ENCODE data around the gene GNG10.

DNA sequence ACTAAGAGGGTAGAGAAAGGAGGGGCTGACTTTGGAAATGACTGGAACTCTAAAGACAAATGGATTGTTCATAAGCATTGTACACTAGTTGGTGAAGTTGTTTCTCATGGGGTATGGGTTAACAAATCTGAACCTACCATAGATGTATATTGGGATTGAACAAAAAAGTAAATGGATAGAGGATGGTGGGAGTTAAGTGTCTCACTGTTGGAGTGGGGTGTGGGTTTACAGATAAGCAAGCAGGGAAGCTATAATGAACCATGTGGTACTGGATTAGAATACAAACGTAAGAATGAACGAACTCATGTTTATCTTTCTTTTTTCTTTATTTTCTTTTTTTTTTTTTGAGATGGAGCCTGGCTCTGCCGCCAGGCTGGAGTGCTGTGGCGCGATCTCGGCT, 17.8 kb downstream of the GNG10 start:
- TF ChIP-seq, protein P1, sequence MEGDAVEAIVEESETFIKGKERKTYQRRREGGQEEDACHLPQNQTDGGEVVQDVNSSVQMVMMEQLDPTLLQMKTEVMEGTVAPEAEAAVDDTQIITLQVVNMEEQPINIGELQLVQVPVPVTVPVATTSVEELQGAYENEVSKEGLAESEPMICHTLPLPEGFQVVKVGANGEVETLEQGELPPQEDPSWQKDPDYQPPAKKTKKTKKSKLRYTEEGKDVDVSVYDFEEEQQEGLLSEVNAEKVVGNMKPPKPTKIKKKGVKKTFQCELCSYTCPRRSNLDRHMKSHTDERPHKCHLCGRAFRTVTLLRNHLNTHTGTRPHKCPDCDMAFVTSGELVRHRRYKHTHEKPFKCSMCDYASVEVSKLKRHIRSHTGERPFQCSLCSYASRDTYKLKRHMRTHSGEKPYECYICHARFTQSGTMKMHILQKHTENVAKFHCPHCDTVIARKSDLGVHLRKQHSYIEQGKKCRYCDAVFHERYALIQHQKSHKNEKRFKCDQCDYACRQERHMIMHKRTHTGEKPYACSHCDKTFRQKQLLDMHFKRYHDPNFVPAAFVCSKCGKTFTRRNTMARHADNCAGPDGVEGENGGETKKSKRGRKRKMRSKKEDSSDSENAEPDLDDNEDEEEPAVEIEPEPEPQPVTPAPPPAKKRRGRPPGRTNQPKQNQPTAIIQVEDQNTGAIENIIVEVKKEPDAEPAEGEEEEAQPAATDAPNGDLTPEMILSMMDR (IDR thresholded peaks at IDR 0.05), result no peak
- no peak for TF ChIP-seq POLR2A (IDR thresholded peaks at IDR 0.05)

Data from right lobe of liver (tissue), 4 donors.